HG02798 (cell line): Measurements from ENCODE around the gene ASTL.
"Not testable (repeated sequence)": the region's sequence is repeated elsewhere in the genome, so short reads cannot be mapped to it uniquely, and the experiment has no call there.

Experiments used
- ATAC-seq: cut with Tn5 transposase; IDR thresholded peaks from one replicate; pipeline ENCODE4 v1.9.1; 2021; ENCODE audit warnings: mild to moderate bottlenecking; ENCODE audit not compliant: unreplicated experiment, poor library complexity

Gene ASTL

DNA sequence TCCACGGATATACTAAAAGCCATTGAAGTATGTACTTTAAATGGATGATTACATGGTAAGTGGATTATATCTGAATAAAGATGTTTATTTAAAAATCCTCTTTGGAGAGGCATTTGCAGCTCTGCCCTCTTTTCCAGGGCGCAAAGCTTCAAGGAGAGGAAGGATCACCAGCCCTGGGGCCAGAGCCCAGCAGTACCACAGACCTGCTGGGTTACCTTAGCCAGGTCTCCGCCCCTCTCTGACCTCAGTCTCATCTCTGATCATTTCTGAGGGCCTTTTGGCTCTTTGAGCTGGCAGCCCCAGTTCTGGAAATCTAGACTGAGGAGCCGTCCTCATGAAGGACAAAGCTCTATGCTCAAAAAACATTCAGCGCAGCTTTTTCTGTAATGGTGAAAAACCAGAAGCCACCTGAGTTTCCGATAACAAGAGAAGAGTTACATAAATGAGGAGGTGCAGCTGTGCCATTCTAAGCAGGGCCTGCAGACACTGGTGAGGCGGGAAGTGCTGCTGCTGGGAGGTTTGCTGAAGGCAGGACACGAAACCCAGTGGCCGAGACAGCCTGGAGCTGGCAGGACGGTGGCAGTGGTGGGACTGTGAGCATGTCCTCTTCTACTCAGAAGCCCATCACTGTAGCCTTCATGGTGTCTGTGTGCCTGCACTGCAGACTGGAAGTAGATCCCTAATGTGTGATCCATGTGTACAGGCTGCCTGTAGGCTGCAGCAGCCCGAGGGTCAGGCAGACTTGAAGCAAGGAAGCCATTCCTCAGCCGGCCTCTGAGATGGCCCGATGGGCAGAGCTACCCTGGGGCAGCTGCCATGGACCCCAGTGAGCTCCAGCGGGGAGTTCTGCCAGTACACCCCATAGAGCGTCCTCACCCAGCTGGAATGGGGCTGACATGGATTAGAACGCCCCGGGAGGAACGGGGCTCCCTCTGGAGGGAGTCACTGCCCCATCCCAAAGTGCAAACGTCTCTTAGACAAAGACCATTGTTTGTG, 49.7 kb downstream of the ASTL start:
- no peak for ATAC-seq

DNA sequence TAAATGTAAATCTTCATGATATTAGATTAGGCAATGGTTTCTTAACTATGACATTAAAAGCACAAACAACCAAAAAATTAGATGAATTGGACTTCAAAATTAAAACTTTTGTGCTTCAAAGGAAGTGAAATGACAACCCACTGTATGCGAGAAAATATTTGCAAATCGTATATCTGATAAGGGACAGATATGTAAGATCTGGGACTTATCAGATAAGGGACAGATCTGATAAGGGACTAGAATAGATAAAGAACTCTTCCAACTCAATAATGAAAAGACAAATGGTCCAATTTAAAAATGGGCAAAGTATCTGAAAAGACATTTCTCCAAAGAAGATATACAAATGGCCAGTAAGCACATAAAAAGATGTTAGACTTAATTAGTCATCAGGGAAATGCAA, 51.2 kb downstream of the ASTL start:
- no peak for ATAC-seq

DNA sequence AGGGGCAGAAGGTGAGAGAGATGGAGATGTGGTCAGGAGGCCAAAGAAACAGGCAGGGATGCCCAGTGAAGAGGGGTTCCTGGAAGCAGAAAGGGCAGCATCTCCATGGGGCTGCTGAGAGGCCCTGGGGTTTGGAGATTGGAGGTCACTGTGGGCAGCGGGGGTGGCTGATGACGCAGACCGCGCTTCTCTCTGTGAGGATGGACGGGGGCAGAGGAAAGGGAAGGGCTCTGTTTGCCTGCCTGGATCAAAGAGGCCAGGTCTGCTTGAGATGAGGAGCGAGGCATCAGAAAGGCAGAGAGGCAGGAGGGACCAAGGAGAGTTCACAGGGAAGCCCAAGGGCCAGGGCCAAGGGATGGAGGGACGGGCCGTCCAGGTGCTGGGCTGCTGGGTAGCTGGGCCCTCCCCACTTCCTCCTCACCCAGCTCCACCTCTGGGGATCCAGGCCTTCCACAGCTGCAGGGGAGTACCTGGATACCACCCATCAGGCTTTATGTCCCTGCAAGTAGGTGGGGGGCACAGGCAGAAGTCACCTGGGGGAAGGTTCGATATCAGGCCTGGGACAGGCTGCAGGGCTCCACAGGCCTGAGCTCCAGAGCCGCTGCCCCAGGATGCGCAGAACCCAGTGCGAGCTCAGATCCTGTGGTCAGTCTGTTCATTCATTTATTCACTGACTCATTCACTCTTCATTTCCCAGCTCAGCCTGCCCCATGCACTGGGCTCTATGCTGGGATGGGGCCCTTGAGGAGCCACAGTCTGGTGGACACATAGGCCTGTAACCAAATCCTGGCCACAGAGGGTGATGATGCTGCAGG, 52.6 kb downstream of the ASTL start:
- ATAC-seq, result no peak

DNA sequence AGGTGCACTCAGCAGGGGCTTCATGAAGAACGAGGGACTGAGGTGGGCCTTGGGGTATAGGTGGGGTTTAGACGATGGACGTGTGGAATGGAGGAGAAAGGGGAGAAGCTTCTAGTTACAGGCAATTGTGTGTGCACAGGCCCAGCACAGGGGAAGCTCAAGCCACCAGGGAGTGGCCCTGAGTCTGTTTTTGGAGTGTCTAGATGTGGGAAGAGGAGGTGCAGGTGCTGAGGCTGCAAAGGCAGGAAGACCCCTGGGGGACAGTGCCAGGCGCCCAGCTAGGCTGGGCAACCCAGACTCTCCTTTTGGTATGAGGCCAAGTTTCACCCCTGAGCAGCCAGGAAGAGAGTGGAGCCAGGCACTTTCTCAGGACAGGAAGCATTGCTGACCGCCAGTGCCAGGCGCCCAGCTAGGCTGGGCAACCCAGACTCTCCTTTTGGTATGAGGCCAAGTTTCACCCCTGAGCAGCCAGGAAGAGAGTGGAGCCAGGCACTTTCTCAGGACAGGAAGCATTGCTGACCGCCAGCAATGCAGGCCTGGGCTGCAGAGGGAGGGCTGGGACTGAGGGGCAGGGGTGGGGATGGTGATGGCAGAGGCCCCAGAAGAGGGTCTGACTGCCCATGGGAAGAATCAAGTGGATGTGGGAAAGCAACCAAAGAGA, 53.3 kb downstream of the ASTL start:
- not testable (repeated sequence) for ATAC-seq

DNA sequence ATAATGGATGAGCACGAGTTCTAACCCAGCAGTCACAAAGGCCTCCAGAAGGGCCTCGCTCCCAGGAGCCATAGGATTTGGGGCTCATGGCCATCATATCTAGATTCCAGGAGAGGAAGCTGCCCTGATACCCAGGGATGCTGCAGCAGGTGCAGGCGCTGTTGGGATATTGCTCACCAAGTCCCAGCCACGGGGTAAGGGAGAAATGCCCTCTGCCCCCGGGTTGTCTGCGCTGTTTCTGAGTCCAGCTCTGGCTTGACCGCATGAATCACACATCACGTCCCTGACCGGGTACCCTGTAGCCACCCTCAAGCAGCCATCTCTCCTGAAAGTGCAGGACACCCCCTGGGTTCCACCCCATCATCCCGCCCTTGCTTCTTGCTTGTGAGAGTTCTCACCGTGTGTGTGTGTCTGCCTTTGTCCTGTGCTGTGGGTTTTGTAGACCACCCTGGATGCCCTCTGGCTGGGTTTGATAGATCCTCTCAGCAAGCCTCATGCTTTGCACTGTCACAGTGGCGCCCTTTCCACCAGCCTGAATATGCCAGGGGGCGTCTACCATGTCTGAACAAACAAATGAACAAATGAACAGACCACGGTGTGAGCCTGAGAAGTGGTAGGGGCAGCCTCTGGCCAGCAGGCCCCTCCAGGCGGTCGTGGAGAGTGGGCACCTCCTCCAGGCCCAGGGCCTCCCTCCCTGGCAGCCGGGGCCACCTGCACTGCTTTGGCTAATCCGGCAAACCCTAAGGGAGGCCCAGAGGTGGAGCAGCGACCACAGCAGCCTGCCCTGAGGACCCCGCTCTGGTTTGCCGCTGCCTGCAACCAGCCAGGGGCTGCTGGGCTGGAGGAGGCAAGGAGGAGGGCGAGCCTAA, 54.1 kb downstream of the ASTL start:
- ATAC-seq, result no peak

DNA sequence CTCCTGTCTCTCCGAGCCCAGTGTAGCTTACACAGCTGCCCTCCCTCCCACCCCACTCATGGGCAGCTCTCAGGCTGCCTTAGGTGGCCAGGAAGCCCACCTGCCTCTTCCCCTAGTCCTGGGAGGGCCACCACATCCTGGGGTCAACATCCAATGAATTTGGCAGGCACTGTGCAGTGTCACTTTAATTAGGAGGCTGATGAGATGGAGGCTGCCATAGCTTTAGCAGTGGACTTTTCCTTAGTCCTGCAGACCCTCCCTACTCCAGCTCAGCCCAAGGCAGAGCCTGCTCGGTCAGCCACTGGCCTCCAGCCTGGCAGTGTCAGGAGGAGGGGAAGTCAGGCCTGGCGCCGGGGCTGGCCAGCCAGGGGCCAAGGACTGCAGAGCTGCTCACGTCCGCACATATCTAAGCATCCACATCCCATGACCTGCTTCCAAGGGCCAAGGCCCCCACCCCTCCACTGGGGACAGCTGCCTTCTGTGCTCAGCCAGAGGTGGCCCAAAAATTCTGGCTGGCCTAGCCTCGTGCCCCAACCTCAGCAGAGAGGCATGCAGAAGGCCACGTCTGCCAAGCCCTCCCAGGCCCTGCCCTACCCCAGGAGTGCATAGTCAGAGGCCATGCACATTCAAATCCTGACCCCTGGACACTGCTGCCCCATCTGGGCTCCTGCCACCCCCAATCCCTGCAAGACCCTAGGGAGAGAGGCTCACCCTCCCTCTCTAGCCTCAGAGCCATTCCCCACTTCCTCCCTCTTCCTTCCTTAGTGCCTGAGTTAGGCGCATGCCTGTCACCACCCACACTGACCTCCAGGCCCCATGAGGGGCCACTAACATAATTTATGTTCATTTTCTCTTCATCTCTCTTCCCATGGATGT, 55.0 kb downstream of the ASTL start:
- no peak for ATAC-seq

DNA sequence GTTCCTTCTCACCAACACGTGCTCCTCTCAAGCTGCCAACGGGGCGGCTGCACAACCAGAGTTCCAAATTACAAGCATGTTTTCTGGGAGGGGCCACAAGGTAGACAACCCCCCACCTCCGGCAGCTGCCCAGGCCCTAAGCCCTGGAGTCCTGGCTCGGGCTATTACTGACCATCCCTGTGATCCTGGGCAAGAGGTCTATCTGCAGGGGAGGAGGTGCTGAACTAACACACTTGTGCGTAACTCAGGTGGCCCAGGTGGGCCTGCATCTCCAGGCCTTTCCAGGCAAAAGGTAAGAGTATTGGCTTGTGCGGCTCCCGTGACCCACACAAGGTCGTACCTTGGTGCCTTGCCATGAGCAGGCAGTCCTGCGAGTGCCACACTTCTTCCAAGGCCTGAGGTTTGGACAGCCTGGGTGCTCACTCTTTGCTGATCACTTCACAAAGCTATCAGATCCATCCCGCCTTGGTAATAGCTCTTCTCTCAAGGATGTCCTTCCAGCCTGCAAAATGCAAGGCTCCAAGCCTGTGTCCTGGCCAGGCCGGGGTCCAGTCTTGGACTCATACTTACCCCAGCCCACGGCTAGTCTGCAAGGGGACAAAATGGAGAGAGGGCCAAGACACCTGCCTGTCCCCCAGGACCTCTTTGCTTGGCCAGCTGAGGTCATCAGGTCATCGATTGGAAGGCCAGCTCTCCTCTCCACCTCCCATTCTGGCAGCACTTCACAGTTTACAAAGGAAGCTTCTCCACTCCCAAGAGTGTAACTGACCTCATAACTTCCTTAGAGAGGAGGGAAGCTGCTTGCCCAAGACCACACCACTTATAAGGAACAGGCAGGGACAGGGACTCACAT, 55.9 kb downstream of the ASTL start:
- no peak for ATAC-seq

DNA sequence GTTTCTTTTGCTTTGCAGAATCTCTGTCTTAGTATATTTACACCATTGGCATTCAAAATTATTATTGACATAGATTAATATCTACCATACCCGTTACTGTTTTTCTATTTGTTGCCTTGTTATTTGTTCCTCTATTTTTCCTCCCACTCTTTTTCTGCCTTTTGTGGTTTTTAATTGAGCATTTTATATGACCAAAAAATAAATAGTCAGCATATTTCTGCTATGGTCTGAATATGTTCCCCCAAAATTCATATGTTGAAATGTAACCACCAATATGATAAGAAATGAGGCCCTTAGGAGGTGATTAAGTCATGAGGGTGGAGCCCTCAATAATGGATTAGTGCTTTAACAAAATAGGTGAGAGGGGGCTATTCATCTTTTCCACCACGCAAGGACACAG, 57.3 kb downstream of the ASTL start:
- ATAC-seq, result no peak

DNA sequence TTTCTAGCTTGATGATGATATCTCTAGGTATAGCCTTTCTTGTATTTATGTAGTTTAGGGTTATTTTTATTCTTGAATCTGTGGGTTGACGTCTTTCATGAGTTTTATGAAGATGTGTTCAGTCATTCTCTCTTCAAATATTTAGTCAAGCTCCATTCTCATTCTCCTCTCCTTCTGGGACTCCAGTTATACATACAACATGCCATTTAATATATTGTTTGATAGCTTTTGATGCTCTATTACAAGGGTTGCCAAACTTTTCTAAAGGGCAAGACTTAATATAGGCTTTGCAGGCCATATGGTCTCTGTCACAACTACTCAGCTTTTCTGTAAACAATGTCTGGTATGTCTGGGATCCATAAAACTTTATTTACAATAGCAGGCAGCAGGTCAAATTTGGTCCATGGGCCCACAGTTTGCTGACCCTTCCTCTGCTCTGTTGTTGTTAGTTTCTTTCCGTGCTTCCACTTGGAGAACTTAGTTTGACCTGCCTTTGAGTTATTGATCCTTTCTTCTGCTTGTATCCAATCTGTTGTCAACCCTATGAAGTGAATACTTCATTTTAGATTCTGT, 63.0 kb downstream of the ASTL start:
- ATAC-seq, result no peak

DNA sequence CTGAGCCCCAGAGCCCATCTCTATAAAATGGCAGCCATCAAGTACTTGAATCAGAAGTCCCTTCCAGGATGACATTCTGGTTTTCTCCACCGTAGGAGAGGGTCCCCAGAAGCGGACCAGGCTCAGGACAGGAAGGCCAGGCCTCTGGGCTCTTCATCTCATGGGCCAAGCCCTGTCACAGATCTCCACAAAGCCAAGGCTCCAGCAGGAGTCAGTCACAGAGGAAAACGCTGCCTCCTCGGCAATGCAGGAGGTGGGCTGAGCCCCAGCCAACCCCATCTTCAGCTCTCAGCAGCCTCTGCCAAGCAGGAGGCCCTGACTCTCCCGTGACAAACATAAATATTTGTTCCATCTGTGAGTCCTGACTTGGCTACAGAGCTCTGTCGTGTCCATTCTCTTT, 64.1 kb downstream of the ASTL start:
- no peak for ATAC-seq

DNA sequence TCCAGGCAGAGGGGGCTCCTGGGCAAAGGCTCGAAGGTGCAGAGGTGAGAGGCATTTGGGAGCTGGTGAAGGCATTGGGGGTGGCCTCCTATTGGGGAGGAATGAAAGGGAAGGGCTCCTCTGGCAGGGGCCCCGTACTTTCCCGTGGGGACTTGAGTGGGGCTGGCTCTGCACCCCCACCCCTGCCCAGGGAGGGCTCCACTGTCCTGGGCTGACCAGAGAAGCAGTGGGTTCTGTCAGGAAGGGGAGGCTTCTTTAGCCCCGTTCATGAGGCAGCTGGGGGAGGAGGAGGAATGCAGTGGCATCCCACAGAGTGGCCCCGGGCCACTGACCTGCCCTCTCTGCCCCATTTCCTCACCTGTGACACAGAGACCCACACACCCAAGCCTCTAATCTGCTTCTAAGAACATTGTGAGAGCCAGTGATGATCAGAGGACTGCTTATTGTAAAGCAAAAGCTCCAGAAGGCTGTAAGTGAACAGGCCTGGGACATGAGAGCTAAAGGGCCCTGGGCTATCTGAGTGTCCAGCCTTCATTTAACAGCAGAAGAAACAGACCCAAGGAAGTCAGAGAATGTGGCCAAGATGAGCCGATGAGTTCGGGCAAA, 65.0 kb downstream of the ASTL start:
- no peak for ATAC-seq
